ENCODE measurements around the gene SGPP2.
"Not testable (repeated sequence)": the region's sequence is repeated elsewhere in the genome, so short reads cannot be mapped to it uniquely, and the experiment has no call there.

The SGPP2 gene

GRCh38 chr2:222427646-222428301 is 3.4 kb downstream of the SGPP2 start:
- DNase-seq (ENCODE audit: low spot score), result no peak

GRCh38 chr2:222430071-222430470 is 5.7 kb downstream of the SGPP2 start:
- no peak for DNase-seq (ENCODE audit: low spot score)

GRCh38 chr2:222430681-222431080 is 6.3 kb downstream of the SGPP2 start:
- no peak for DNase-seq (ENCODE audit: low spot score)

- no peak for DNase-seq (ENCODE audit: low spot score)
These were observed 7.5 kb downstream of the SGPP2 start for GRCh38 chr2:222431869-222432268.

- DNase-seq (ENCODE audit: low spot score), result no peak
These were observed 9.2 kb downstream of the SGPP2 start for GRCh38 chr2:222433332-222434173.

- DNase-seq (ENCODE audit: low spot score), result no peak
These were observed 9.9 kb downstream of the SGPP2 start for GRCh38 chr2:222434204-222434603.

- DNase-seq (ENCODE audit: low spot score), result not testable (repeated sequence)
These were observed 11.2 kb downstream of the SGPP2 start for GRCh38 chr2:222435400-222436039.

- no peak for DNase-seq (ENCODE audit: low spot score)
These were observed 11.7 kb downstream of the SGPP2 start for GRCh38 chr2:222436040-222436413.

- no peak for DNase-seq (ENCODE audit: low spot score)
These were observed 15.3 kb downstream of the SGPP2 start for GRCh38 chr2:222439692-222440091.

GRCh38 chr2:222440673-222441422 is 16.5 kb downstream of the SGPP2 start:
- DNase-seq (ENCODE audit: low spot score), result no peak

GRCh38 chr2:222442665-222443064 is 18.3 kb downstream of the SGPP2 start:
- no peak for DNase-seq (ENCODE audit: low spot score)

GRCh38 chr2:222445227-222445626 is 20.9 kb downstream of the SGPP2 start:
- DNase-seq (ENCODE audit: low spot score), result no peak

- DNase-seq (ENCODE audit: low spot score), result no peak
These were observed 22.8 kb downstream of the SGPP2 start for GRCh38 chr2:222447131-222447530.

GRCh38 chr2:222448748-222449181 is 24.4 kb downstream of the SGPP2 start:
- DNase-seq (ENCODE audit: low spot score), result no peak

- no peak for DNase-seq (ENCODE audit: low spot score)
These were observed 25.7 kb downstream of the SGPP2 start for GRCh38 chr2:222450021-222450420.

- no peak for DNase-seq (ENCODE audit: low spot score)
These were observed 26.9 kb downstream of the SGPP2 start for GRCh38 chr2:222451224-222451674.

GRCh38 chr2:222452422-222452950 is 28.1 kb downstream of the SGPP2 start:
- DNase-seq (ENCODE audit: low spot score), result no peak

GRCh38 chr2:222456479-222457077 is 32.2 kb downstream of the SGPP2 start:
- no peak for DNase-seq (ENCODE audit: low spot score)

- no peak for DNase-seq (ENCODE audit: low spot score)
These were observed 35.6 kb downstream of the SGPP2 start for GRCh38 chr2:222459983-222460382.

GRCh38 chr2:222465746-222466145 is 41.4 kb downstream of the SGPP2 start:
- no peak for DNase-seq (ENCODE audit: low spot score)

- no peak for DNase-seq (ENCODE audit: low spot score)
These were observed 44.0 kb downstream of the SGPP2 start for GRCh38 chr2:222468346-222468745.
